Stimulated activated CD4-positive, alpha-beta T cell treated with anti-CD3 and anti-CD28 coated beads, Interleukin-15, amount 100 ng/mL, for 1 hour (primary cell): ENCODE data around the gene LGALS7.
"Not testable (repeated sequence)": the region's sequence is repeated elsewhere in the genome, so short reads cannot be mapped to it uniquely, and the experiment has no call there.

Experiments used
- DNase-seq, 2 donors: peaks; one replicate each; pipeline ENCODE4 v3.0.0-alpha.2; 2020; ENCODE audit warnings: low read depth in 1 of 2, low spot score in 1 of 2

The LGALS7 gene

DNA sequence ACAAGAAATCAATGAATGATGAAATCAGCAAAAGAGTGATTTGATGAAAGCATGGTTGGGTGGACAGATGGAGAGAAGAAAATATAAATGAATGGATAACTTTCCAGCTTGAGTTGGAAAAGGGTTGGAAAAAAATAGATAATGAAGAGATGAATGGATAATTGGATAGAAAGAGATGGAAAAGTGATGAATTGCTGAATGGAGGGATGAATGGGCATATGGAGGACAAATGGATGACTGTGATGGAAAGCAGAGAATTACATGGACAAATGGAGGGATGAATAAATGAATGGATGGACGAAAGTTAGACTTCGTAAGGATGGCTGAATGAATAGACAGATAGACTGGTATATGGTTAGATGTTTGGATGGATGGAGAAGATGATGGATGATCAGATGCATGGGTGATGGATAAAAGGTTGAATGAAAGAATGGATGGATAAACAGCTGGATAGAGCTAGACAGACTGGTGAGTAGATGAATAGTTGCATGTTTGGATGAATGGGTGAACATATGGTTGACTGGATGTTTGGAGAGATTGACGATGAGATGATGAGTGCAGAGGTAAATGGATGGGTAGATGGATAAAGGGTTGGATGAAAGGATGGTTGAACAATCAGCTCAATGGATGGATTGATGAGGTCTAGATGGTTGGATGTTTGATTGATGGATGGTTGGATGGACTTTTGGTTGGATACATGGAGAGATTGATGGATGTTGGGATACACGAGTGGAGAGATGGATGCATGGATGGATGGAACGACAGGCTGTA, 27.4 kb upstream of the LGALS7 start:
- no peak for DNase-seq

GRCh38 chr19:38799104-38799503, 25.8 kb upstream of the LGALS7 start:
- no peak for DNase-seq

DNA sequence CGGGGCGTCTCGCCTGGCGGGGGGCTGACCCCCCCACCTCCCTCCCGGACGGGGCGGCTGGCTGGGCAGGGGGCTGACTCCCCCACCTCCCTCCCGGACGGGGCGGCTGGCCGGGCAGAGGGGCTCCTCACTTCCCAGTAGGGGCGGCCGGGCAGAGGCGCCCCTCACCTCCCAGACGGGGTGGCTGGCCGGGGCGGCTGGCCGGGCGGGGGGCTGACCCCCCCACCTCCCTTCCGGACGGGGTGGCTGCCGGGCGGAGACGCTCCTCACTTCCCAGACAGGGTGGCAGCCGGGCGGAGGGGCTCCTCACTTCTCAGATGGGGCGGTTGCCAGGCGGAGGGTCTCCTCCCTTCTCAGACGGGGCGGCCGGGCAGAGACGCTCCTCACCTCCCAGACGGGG, 24.5 kb upstream of the LGALS7 start:
- DNase-seq, result not testable (repeated sequence)

DNA sequence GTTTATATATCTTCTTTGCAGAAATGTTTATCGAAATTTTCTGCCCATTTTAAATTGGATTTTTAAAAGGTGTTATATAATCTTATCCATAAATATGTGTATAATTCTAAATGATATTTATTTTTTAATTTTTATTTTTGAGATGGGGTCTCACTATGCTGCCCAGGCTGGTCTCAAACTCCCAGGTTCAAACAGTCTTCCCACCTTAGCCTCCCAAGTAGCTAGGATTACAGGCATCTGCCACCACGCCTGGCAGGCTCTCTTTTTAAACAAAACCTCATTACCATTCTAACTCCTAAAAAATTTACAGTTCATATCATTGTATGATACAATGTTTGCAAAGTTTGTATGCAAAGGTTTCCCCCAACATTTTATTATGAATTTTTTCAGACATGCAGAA, 22.8 kb upstream of the LGALS7 start:
- no peak for DNase-seq

- no peak for DNase-seq
Measured at GRCh38 chr19:38795549-38795948, 22.2 kb upstream of the LGALS7 start.

DNA sequence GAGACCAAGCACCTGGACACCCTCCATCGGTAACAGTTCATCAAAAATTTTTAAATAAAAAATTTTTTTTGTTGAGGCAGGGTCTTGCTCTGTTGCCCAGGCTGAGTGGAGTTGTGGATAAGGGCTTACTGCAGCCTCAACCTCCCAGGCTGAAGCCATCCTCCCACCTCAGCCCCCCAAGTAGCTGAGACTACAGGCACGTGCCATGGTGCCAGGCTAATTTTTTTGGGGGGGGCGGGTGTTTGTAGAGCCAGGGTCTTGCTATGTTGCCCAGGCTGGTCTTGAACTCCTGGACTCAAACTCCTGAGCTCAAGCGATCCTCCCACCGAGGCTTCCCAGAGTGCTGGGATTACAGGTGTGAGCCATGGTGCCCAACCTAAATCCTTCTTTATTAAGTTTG, 20.4 kb upstream of the LGALS7 start:
- DNase-seq, result no peak

- DNase-seq, result no peak
Measured at GRCh38 chr19:38793177-38793576, 19.9 kb upstream of the LGALS7 start.

DNA sequence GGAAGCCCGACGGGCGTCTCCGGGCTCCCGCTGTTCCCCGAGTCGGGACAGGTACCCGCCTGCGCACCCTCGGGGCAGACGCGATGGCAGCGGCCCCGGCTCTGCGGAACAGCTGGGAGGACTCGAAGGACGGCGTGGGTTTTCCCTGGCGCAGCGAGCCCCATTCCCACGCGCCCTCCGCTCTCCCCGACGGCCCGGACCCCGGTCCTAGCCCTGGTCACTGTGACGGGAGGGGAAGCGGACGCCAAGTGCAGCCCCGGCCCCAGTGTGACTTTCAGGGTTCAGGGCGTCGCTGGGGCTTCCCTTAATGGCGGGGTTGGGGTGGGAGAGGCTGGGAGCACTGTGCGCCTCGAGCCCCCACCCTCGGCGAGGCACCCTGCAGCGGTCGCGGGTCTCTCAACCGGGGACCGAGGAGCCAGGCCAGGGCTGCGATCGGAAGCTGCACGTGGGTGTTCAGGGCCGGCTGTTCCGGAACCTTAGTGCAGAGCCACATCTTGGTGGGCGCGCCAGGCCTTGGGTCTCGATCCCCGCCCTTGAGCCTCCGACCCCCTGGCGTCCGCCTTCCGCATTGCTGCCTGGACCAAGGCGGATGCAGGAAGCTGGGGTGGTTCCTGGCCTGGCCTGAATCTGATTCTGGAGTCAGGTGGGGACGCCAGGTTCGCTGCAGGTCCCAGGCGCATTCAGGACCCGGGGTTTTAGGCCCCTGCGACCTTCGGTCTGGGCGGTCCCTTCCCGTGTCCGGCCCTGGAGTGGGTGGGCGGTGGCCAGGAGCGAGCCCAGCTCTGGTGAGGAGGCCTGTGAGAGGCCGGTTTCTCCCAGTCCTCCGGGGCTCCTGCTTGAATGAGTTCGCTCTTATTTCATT, 19.2 kb upstream of the LGALS7 start:
- DNase-seq, result peak in 1 of 2 donors; percentile 15

- DNase-seq, result not testable (repeated sequence)
Measured at GRCh38 chr19:38791451-38792064, 18.2 kb upstream of the LGALS7 start.

DNA sequence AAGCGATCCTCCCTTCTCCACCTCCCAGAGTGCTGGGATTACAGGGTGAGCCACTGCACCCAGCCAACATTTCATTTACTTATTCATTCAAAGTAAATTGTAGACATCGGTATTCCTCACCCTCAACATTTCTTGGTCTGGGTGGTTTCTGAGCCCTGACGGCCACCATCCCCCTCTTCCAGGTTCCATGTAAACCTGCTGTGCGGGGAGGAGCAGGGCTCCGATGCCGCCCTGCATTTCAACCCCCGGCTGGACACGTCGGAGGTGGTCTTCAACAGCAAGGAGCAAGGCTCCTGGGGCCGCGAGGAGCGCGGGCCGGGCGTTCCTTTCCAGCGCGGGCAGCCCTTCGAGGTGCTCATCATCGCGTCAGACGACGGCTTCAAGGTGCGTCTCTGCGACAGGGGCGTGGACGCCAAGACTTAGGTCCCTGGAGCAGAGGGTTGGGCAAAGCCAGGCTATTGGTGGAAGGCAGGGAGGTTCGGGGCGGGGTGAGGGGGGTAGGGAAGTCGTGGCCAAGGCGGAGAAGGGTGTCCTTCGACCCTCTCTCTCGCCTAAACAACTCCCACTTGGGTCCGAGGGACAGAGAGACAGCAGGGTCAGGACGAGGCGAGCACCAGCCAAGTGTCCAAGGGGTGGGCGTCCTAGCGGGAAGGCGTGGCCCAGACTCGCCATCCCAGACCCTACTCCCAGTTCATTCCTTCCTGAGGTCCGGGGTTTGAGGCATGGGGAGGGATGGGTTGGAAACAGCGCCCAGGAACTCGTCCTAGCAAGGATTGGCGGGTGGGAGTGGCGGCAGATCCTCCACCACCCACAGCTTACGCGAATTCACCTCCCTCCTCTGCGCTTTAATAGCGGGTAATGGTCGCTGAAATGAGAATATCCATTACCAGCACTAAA, 17.4 kb upstream of the LGALS7 start:
- not testable (repeated sequence) for DNase-seq

DNA sequence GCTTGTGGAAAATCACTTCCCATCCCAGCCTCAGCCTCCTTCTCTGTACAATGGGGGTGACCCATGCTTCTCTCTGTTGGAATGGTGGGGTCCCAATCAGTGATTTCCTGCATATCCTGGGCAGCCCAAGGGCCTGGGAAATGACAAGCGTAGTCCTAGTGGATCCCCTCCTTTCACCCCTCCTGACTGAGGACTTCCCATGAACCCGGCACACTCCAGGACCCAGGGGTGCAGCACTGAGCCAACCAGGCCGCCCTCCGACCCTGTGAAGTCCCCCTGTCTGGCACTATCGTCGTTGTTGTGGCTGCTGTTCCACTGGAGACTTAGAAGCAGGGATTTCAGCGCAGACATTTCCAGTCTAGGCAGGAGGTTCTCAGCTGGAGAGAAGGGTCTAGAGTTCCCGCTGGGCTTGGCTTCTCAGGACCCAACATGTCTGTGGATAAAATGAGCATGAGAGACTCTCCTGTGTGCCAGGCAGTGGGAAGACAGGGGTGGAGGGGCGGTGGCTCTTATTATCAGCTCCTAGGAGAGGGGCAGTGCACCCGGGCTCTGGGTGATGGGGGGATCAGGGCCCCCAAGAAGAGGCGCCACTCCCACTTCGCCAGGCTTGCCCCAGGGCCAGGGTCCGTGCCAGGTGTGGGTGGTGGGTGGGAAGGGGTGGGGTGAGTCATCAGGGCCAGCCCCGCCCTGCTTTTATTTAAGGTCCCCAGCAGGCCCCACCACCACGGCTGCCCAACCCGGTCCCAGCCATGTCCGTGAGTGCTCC, 15.3 kb upstream of the LGALS7 start, which contains the start of gene LGALS7B:
TSS of gene LGALS7B (plus strand) at position 723 of the 766 bp plus-strand sequence. CDS start at position 750, 27 bp downstream.
- DNase-seq, result no peak

DNA sequence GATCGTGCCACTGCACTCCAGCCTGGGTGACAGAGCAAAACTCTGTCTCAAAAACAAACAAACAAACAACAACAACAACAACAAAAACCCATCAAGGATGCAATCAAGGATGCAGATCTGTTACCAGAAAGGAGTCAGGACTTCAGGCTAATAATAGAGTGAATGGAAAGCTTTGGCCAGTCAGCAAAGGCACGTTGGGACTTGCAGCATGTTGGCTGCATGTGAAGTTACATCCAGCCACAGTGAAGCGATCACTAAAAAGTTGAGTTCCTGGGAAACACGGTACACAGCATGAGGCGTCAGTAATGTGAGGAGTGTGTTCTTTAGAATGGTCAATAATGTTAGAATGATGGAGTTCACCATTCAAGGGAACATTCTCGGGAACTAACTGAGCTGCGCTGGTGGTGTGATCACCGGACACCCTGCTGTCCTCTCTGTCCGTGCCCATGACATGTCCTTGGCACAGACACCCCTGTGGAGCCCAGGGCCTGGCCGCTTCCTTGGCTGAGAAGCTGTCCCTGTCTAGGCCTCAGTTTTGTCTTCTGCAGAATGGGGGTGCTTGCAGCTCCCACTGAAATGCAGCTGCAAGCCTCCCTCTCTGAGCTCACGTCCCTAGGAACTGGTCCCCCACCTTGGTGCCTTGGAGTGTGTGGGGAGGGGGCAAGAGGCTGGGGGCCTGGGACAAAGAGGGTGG, 13.4 kb upstream of the LGALS7 start:
- no peak for DNase-seq

GRCh38 chr19:38786061-38786460, 12.7 kb upstream of the LGALS7 start:
- DNase-seq, result not testable (repeated sequence)

DNA sequence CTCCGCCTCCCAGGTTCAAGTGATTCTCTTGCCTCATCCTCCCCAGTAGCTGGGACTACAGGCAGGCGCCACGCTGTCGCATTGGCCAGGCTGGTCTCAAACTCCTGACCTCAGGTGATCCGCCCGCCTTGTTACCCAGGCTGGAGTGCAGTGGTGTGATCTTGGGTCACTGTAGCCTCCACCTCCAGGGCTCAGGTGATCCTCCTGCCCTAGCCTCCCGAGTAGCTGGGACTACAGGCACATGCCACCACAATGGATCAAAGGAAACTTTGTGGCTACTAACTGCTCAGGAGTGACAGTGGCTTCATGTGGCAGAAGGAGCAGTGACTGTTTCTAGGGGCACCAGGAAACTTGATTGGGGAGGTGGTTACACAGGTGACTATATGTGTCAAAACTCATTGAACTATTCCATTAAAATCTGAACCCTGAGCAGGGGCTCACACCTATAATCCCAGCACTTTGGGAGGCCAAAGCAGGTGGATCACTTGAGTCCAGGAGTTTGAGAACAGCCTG, 11.9 kb upstream of the LGALS7 start:
- no peak for DNase-seq

GRCh38 chr19:38784224-38784623, 10.9 kb upstream of the LGALS7 start:
- DNase-seq, result no peak

- not testable (repeated sequence) for DNase-seq
Measured at GRCh38 chr19:38782212-38782611, 8.9 kb upstream of the LGALS7 start.

GRCh38 chr19:38781058-38781457, 7.7 kb upstream of the LGALS7 start:
- no peak for DNase-seq

DNA sequence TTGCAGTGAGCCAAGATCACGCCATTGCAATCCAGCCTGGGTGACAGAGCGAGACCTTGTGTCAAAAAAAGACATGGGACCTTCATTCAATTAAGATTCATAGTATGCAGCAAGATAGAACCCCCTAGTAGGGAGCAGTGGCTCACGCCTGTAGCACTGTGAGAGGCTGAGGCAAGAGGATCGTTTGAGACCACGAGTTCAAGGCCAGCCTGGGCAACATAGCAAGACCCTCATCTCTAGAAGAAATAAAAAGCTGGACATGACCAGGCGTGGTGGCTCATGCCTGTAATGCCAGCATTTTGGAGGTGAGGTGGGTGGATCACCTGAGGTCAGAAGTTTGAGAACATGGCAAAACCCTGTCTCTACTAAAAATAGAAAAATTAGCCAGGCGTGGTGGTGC, 7.1 kb upstream of the LGALS7 start:
- no peak for DNase-seq

DNA sequence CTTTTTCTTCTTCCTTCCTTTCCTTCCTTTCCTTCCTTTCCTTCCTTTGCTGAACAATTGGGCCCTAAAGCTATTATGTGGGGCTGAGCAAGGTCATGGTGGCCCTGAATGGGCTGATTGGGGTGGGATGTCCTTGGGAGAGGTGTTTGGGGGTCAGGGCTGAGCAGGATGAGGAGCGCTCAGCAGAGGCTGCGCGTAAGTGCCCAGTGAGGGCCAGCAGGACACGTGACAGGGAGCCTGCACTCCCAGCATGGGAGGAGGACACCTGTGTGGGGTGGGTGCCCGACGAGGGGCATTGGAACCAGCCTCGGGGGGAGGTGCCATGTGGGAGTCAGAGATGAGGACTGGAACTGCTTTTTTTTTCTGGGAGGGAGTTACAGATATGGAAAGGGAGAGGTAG, 5.4 kb upstream of the LGALS7 start:
- DNase-seq, result no peak
